ENCODE measurements around the gene SLC26A2.
"Not testable (repeated sequence)": the region's sequence is repeated elsewhere in the genome, so short reads cannot be mapped to it uniquely, and the experiment has no call there.

SLC26A2 gene

DNA sequence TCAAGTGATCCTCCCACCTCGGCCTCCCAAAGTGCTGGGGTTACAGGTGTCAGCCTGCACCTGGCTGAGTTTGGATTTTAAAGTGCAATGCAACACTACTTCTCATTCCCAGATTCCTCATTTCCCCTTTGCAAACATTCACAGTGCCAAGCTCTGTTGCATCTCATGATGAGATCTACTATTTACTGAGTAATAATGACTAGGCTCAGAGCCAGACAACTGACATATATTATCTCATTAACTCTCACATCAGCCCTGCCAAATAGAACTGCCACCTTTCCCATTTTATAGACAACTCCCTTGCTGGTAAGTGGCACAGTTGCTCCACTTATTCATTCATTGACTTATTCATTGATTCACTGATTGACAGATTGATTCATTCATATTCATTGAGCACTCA, 22.9 kb upstream of the SLC26A2 start:
- peak; percentile 16 for DNase-seq

DNA sequence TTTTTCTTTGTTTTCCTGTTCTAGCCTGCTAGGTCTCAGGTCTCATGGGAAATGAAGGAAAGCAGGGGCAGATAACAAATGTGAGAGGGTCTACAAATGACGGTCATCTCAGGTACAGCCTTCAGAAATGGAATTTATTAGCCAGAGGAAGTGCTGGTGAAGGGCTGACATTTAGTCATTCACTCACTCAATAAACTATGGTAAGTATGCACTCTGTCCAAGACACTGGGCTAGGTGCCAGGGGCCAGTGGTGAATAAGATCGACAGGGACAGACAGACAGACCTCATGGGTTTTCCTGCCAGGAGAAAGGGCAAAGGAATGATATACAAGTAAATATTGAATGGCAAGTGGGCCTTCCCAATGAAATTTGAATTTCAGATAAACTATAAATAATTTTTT, 22.3 kb upstream of the SLC26A2 start:
- DNase-seq, result peak; percentile 52

DNA sequence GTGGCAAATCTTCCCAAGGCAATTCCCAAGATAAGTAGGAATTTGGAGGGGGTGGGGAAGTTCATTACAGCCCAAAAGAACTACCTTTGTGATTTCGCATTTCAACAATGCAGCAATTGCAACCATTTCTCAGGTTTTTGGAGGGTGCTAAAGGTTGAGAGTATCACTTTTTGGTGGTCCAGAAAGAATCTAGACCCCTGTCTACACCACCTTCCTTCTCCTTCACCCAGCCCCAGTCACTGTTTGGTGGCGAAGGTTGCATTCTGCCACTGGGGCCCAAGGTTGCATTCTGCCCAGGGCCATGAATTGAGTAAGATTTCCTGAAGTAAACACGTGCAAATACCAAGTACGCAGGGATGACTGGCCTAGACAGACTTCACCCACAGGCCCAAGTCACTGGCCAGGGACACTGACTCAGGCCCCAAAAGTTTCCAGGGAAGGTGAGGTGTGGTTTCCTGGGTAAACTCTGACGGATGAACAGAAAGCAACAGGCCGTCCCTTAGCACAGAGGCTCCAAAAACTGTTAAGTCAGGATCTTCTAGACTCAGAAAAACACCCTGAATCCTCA, 21.7 kb upstream of the SLC26A2 start:
- DNase-seq, result peak; percentile 82

DNA sequence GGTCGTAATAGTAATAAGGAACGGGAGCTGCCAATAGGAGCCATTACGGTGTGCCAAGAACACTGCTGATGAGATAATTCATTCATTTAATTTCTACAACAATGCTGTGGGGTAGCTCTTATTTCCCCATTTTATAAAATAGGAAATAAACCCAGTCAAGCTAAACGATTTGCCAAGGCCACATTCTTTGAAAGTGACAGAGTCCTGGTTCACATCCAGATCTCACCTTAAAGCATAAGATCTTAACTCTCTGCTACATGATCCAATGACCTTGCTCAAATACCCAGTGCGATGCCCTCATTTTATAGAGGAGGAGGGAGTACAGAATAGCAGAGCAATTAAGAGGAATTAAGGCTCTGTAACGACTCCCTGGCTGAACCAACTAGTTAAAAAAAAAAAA, 21.0 kb upstream of the SLC26A2 start:
- peak; percentile 46 for DNase-seq

- DNase-seq, result no peak
These were observed 20.4 kb upstream of the SLC26A2 start for GRCh38 chr5:149940077-149940574.

- DNase-seq, result no peak
These were observed 19.5 kb upstream of the SLC26A2 start for GRCh38 chr5:149940941-149941644.

- DNase-seq, result no peak
These were observed 18.8 kb upstream of the SLC26A2 start for GRCh38 chr5:149941795-149942194.

DNA sequence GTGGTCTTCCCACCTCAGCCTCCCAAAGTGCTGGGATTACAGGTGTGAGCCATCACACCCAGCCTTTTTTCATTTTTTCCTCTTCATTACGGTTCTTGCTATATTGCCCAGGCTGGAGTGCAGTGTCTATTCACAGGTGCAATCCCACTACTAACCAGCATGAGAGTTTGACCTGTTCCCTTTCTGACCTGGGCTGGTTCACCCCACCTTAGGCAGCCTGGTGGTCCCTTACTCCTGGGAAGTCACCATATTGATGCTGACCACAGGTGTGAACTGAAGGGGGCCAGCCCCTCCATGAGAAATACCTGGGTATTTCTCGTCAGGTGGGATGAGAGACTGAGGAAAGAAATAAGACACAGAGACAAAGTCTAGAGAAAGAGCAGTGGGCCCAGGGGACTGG, 18.4 kb upstream of the SLC26A2 start:
- no peak for DNase-seq

GRCh38 chr5:149942741-149943169, 17.8 kb upstream of the SLC26A2 start:
- DNase-seq, result not testable (repeated sequence)

- not testable (repeated sequence) for DNase-seq
These were observed 17.2 kb upstream of the SLC26A2 start for GRCh38 chr5:149943177-149943949.

GRCh38 chr5:149944666-149945065, 15.9 kb upstream of the SLC26A2 start, which contains the start of gene PDE6A:
Gene PDE6A, minus strand, starts transcription at chr5:149944793. Its CDS starts 120 bp downstream, at chr5:149944673.
- no peak for DNase-seq

DNA sequence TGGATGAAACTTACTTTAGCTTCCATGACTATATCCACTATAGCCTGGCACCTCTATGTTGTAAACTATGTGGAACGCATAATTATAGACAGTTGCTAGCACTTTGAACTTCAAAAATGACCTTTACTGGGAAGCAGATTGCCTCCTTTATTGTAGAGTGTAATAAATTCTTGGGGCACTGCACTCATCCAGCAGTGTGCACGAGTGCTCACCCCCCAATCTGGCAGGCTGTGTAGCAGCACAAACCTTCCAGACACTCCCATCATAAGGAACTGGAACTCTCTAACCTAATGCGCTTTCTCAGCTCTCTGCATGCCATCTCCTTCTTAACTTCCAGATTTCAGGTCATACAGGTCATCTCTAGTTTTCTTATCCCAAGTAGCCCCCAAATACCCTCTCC, 14.4 kb upstream of the SLC26A2 start:
- no peak for DNase-seq

- DNase-seq, result no peak
These were observed 11.6 kb upstream of the SLC26A2 start for GRCh38 chr5:149948993-149949392.

- no peak for DNase-seq
These were observed 9.3 kb upstream of the SLC26A2 start for GRCh38 chr5:149951138-149951749.

DNA sequence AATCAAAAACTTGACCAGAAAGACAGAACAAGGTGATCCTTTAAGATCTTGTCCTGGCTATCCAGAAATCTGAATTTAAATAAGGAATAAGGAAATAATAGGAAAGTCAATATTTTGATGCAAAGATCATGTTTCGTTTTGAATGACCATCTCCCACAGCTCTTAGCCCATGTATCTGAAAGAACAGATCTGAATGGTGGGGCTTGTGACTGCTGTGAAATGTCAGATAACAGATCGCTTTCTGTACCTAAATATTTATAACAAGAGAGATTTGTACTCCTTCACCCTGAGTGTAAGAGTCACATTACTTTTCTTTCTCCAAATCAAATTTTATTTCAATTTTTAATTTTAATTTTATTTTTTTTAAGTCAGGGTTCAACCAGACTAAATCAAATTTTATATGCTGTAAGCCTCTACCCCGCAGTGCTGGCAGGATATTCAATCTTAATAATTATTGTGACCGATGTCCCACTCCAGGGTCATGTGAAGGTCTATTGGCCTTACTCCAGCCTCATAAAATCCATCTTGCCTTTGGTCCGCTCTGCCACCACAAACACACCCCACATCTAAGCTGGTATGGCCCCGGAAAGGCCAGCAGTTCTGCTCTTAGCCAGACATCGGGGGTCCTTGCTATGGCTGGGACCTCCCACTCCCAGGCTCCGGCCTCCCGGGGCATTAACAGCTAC, 7.0 kb upstream of the SLC26A2 start:
- DNase-seq, result no peak

- no peak for DNase-seq
These were observed 5.8 kb upstream of the SLC26A2 start for GRCh38 chr5:149954798-149955197.

DNA sequence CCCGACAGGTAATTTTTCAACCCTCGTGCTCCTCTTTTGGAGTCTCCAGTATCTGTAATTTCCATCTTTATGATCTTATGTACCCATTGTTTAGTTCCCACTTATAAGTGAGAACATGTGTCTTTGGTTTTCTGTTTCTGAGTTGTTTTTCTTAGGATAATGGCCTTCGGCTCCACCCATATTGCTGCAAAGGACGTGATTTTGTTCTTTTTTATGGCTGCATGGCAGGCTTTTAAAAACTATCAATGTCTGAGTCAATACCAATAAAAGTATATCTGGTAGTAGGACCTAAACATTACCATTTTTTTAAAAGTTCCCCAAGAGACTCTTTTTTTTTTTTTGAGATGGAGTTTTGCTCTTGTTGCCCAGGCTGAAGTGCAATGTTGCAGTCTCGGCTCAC, 3.9 kb upstream of the SLC26A2 start:
- DNase-seq, result no peak

- DNase-seq, result peak; percentile 90
These were observed 2.7 kb upstream of the SLC26A2 start for GRCh38 chr5:149957855-149958254.

GRCh38 chr5:149959406-149960236, 937 bp upstream of the SLC26A2 start:
- DNase-seq, result peak; percentile 81

GRCh38 chr5:149961186-149961685, 678 bp downstream of the SLC26A2 start:
- DNase-seq, result no peak

DNA sequence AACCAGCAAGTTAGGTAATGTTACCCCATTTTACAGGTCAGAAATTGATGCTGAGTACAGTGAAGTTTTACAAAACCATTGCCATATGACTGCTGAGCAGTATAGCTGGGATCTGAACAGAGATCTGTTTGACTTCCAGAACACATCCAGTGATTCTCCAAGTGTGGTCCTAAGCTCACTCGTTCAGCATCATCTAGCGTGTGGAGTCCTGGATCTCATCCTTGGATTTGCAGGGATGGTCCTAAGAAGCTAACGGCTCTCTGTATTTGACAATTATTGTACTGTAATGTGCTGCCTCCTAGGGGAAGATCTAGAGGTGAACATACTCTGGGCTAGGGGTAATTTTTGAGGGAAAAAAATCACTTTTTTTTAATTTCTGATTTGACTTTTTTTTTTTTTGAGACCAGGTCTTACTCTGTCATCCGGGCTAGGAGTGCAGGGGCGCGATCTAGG, 1.4 kb downstream of the SLC26A2 start:
- peak; percentile 56 for DNase-seq
